Stimulated activated CD4-positive, alpha-beta T cell treated with anti-CD3 and anti-CD28 coated beads, Interleukin-4, amount 100 ng/mL, for 24 hours (primary cell): Measurements from ENCODE around the gene CCR2.

Experiments
- DNase-seq: peaks from one replicate; pipeline ENCODE4 v3.0.0-alpha.2; 2020

The CCR2 gene

DNA sequence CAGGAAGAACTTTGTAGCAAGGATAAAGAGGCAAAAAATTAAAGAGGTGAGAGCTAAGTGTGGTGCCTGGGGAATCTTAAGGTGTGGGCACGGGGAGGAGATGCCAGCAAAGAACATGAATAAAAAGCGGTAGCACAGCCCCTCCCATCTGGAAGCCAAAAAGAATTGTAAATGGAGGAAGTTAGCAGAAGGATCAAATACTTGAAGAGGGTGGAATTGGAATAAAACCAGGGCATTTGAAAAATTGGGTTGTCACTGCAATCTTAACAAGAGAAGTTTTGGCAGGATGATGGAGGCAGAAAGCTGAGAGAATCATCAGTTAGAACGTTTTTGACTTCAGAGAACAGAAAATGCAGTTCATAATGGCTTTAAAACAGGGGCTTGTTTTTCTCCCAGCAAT lies 2.4 kb downstream of the CCR2 start:
- no peak for DNase-seq

DNA sequence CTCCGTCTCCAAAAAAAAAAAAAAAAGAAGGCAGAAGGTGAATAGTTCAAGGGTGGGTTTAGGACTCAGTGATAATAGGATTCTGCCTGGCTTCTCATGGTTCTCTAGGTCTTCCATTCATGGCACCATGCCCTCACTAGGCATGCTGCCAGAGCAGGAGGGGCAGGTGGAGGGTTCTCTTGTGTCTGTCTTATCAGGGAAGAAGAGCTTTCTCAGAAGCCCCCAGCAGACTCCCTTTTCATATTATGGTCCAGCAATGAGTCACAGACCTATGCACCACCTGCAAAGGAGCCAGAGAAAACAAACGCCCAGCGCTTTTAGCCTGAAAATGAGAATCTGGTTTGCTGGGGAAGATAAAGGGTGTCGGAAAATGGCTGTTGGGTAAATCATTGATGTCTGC lies 3.0 kb downstream of the CCR2 start:
- no peak for DNase-seq

DNA sequence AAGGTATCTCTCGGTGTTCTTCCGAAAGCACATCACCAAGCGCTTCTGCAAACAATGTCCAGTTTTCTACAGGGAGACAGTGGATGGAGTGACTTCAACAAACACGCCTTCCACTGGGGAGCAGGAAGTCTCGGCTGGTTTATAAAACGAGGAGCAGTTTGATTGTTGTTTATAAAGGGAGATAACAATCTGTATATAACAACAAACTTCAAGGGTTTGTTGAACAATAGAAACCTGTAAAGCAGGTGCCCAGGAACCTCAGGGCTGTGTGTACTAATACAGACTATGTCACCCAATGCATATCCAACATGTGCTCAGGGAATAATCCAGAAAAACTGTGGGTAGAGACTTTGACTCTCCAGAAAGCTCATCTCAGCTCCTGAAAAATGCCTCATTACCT lies 4.6 kb downstream of the CCR2 start:
- DNase-seq, result no peak

DNA sequence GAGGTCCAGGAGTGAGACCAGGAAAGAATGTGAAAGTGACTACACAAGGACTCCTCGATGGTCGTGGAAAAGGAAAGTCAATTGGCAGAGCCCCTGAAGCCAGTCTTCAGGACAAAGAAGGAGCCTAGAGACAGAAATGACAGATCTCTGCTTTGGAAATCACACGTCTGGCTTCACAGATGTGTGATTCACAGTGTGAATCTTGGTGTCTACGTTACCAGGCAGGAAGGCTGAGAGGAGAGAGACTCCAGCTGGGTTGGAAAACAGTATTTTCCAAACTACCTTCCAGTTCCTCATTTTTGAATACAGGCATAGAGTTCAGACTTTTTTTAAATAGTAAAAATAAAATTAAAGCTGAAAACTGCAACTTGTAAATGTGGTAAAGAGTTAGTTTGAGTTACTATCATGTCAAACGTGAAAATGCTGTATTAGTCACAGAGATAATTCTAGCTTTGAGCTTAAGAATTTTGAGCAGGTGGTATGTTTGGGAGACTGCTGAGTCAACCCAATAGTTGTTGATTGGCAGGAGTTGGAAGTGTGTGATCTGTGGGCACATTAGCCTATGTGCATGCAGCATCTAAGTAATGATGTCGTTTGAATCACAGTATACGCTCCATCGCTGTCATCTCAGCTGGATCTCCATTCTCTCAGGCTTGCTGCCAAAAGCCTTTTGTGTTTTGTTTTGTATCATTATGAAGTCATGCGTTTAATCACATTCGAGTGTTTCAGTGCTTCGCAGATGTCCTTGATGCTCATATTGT lies 6.0 kb downstream of the CCR2 start:
- DNase-seq, result peak; percentile 33

DNA sequence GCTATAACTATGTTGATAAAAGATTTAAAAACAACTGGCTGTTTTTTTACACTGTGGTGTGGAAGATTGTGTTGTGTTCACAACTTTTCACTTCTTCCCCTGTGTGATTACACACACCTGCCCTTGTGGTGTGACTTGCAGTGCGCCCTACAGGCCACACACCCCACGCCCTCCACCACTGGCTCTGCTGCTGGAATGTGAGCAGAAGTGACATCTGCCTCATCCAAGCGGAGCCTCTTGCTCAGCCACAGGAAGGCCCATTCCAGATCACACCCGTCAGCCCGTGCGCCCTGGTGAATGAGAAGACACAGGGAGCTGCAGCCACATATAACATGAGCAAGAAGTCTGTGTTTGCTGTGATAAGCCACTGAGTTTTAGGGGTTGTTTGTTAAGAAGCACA lies 7.0 kb downstream of the CCR2 start:
- DNase-seq, result no peak

DNA sequence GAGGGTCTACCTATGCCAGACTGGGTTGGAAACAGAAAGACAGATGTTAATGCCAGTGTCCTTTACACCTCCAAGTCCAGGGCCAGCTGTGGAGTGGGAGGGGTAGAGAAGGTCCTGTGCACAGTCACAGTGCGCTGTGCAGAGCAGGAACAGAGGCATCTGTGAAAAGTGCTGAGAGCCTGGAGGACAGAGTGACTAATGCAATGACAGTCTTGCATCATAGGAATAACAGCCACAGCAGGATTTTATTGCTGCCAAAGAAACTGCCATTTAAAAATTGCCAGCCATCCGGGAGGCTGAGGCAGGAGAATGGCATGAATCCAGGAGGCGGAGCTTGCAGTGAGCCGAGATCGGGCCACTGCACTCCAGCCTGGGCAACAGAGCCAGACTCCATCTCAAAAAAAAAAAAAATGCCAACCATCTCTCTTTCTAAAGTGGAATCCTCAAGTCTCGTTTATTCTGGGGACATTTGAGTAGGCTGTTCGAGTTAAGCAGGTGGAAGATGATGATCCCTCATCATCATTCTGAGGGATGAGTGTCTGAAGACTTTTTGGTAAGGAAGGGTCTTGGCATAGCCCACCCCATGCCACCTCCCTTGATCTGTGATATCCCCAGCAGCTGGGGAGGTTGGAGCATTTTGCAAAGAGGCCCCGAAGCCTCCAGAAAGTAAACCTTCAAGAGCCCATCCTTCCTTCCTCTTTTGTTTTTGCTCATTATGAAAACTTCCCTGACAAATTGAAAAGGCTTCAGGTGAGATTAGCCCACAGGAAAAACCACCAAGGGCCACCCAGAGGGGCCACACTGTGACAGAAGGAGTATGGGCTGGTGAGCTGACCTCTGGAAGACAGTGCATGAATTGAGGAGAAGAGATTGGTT lies 7.7 kb downstream of the CCR2 start:
- no peak for DNase-seq

DNA sequence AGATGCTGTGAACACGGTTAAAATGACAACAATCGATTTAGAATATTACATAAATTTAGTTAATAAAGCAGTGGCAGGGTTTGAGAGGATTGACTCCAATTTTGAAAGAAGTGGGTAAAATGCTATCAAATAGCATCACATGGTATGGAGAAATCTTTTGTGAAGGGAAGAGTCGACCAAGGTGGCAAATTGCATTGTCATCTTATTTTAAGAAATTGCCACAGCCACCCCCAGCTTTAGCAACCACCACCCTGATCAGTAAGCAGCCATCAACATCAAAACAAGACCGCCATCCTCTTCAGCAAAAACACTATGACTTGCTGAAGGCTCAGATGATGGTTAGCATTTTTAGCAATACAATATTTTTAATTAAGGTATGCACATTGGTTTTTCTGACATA lies 11.1 kb downstream of the CCR2 start:
- DNase-seq, result no peak

DNA sequence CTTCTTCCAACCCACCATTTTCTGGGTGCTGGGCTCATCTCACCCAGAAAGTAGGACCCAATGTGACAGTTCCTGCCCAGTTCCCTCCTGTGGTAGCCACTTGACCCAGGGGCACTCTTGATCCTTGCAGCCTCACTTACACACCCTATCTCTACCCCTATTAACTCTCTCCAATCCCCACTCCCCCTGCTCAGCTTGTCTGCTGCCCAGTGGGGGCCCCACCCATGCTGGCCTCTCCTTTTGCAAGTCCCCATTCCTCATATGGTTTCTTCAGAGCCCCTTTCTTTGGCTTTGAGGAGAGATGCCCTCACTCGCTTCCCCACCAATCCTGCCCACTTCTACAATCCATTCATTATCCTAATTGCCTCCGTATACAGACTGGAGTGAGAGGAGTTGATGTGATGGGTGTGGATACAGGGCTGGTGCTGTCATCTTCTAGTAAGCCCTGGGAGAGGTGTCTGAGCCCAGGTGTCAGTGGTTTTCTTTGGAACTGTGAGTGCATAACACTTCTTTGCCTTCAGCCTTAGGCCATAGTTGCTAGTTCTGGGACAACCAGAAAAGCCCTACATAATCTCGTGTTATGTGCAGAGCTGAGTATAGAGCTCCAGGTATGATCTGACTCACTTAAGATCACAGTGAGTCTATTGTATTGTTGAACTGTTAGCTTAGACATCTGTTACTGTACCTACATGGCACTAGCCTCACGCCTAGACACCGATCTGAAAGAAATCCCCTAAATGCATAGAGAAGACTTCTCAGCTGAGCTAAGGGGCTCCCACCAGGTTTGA lies 12.0 kb downstream of the CCR2 start:
- no peak for DNase-seq

DNA sequence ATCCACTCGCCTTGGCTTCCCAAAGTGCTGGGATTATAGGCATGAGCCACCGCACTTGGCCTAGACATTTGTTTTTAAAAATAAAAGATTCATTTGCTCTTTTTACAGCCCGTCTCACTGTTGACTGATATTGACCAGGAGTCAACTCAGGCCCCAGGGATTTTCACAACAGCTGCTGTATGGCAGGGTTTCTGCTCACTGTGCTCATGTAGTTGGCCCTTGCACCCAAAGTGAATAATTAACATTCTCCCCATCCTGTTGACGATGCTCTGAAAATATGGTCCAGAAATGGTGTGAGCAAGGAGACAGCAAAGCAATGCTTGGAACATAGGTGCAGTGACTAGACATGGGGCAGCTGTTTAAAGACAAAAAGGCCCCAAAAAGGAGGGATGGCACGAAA lies 13.9 kb downstream of the CCR2 start:
- no peak for DNase-seq

DNA sequence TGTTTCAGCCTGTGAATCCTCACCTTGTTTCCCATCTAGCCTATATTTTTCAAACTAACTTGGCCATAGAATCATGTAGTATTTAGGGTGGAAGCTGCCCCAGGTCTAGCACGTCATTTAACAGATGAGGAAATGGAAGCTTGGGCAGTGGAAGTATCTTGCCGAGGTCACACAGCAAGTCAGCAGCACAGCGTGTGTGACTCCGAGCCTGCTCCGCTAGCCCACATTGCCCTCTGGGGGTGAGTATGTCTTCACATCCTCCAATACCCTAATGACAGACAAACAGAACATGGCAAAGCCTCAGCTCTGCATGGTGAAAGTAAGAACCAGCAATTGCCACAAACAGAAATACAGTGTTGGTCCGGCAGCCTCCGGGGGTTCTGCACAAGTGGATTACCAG lies 14.7 kb downstream of the CCR2 start:
- DNase-seq, result peak; percentile 58

DNA sequence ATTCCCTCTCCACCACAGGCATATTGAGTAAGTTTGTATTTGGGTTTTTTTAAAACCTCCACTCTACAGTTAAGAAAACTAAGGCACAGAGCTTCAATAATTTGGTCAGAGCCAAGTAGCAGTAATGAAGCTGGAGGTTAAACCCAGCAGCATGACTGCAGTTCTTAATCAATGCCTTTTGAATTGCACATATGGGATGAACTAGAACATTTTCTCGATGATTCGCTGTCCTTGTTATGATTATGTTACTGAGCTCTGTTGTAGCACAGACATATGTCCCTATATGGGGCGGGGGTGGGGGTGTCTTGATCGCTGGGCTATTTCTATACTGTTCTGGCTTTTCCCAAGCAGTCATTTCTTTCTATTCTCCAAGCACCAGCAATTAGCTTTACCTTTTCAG lies 15.2 kb downstream of the CCR2 start:
- DNase-seq, result no peak

DNA sequence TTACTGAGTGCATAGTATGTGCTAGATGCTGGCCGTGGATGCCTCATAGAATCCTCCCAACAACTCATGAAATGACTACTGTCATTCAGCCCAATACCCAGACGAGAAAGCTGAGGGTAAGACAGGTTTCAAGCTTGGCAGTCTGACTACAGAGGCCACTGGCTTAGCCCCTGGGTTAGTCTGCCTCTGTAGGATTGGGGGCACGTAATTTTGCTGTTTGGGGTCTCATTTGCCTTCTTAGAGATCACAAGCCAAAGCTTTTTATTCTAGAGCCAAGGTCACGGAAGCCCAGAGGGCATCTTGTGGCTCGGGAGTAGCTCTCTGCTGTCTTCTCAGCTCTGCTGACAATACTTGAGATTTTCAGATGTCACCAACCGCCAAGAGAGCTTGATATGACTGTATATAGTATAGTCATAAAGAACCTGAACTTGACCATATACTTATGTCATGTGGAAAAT lies 15.8 kb downstream of the CCR2 start:
- peak; percentile 47 for DNase-seq

DNA sequence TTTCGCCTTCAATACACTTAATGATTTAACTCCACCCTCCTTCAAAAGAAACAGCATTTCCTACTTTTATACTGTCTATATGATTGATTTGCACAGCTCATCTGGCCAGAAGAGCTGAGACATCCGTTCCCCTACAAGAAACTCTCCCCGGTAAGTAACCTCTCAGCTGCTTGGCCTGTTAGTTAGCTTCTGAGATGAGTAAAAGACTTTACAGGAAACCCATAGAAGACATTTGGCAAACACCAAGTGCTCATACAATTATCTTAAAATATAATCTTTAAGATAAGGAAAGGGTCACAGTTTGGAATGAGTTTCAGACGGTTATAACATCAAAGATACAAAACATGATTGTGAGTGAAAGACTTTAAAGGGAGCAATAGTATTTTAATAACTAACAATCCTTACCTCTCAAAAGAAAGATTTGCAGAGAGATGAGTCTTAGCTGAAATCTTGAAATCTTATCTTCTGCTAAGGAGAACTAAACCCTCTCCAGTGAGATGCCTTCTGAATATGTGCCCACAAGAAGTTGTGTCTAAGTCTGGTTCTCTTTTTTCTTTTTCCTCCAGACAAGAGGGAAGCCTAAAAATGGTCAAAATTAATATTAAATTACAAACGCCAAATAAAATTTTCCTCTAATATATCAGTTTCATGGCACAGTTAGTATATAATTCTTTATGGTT lies 17.1 kb downstream of the CCR2 start, which contains the start of gene CCR5:
CCR5 (plus strand) TSS at position 108 of the 680 bp plus-strand sequence. CDS start 1,957 bp downstream, outside the sequence.
- peak; percentile 22 for DNase-seq

DNA sequence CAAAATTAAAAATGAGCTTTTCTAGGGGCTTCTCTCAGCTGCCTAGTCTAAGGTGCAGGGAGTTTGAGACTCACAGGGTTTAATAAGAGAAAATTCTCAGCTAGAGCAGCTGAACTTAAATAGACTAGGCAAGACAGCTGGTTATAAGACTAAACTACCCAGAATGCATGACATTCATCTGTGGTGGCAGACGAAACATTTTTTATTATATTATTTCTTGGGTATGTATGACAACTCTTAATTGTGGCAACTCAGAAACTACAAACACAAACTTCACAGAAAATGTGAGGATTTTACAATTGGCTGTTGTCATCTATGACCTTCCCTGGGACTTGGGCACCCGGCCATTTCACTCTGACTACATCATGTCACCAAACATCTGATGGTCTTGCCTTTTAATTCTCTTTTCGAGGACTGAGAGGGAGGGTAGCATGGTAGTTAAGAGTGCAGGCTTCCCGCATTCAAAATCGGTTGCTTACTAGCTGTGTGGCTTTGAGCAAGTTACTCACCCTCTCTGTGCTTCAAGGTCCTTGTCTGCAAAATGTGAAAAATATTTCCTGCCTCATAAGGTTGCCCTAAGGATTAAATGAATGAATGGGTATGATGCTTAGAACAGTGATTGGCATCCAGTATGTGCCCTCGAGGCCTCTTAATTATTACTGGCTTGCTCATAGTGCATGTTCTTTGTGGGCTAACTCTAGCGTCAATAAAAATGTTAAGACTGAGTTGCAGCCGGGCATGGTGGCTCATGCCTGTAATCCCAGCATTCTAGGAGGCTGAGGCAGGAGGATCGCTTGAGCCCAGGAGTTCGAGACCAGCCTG lies 17.8 kb downstream of the CCR2 start:
- no peak for DNase-seq

DNA sequence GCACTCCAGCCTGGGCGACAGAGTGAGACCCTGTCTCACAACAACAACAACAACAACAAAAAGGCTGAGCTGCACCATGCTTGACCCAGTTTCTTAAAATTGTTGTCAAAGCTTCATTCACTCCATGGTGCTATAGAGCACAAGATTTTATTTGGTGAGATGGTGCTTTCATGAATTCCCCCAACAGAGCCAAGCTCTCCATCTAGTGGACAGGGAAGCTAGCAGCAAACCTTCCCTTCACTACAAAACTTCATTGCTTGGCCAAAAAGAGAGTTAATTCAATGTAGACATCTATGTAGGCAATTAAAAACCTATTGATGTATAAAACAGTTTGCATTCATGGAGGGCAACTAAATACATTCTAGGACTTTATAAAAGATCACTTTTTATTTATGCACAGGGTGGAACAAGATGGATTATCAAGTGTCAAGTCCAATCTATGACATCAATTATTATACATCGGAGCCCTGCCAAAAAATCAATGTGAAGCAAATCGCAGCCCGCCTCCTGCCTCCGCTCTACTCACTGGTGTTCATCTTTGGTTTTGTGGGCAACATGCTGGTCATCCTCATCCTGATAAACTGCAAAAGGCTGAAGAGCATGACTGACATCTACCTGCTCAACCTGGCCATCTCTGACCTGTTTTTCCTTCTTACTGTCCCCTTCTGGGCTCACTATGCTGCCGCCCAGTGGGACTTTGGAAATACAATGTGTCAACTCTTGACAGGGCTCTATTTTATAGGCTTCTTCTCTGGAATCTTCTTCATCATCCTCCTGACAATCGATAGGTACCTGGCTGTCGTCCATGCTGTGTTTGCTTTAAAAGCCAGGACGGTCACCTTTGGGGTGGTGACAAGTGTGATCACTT lies 18.8 kb downstream of the CCR2 start:
- no peak for DNase-seq

DNA sequence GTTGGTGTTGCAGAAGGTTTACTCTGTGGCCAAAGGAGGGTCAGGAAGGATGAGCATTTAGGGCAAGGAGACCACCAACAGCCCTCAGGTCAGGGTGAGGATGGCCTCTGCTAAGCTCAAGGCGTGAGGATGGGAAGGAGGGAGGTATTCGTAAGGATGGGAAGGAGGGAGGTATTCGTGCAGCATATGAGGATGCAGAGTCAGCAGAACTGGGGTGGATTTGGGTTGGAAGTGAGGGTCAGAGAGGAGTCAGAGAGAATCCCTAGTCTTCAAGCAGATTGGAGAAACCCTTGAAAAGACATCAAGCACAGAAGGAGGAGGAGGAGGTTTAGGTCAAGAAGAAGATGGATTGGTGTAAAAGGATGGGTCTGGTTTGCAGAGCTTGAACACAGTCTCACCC lies 20.8 kb downstream of the CCR2 start:
- DNase-seq, result no peak

DNA sequence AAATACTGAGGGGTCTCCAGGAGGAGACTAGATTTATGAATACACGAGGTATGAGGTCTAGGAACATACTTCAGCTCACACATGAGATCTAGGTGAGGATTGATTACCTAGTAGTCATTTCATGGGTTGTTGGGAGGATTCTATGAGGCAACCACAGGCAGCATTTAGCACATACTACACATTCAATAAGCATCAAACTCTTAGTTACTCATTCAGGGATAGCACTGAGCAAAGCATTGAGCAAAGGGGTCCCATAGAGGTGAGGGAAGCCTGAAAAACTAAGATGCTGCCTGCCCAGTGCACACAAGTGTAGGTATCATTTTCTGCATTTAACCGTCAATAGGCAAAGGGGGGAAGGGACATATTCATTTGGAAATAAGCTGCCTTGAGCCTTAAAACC lies 21.3 kb downstream of the CCR2 start:
- DNase-seq, result no peak

DNA sequence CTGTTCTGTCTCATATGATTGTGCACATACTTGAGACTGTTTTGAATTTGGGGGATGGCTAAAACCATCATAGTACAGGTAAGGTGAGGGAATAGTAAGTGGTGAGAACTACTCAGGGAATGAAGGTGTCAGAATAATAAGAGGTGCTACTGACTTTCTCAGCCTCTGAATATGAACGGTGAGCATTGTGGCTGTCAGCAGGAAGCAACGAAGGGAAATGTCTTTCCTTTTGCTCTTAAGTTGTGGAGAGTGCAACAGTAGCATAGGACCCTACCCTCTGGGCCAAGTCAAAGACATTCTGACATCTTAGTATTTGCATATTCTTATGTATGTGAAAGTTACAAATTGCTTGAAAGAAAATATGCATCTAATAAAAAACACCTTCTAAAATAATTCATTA lies 21.9 kb downstream of the CCR2 start:
- no peak for DNase-seq

DNA sequence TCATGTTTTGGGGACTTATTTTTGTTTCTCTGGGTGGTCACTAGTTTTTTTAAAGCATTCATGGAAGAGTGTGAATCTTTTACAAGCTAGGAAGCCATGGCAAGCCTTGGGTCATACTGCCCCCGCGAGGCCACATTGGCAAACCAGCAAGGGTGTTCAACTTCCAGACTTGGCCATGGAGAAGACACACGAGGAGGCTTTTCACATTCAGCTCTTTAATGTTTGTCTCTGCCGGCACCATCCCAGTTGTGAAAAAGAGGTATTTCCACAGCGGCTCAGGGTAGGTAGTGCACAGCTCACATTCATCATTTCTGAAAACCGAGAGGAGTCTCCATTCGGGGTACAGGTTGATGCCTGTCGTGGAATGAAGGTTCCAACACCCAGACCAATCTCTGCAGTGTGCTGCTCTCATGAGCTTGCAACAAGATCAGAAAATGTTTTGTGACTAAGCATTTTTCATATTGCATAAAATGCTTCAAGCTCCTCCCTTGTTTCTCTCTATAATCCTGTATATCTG lies 24.6 kb downstream of the CCR2 start:
- DNase-seq, result peak; percentile 74

DNA sequence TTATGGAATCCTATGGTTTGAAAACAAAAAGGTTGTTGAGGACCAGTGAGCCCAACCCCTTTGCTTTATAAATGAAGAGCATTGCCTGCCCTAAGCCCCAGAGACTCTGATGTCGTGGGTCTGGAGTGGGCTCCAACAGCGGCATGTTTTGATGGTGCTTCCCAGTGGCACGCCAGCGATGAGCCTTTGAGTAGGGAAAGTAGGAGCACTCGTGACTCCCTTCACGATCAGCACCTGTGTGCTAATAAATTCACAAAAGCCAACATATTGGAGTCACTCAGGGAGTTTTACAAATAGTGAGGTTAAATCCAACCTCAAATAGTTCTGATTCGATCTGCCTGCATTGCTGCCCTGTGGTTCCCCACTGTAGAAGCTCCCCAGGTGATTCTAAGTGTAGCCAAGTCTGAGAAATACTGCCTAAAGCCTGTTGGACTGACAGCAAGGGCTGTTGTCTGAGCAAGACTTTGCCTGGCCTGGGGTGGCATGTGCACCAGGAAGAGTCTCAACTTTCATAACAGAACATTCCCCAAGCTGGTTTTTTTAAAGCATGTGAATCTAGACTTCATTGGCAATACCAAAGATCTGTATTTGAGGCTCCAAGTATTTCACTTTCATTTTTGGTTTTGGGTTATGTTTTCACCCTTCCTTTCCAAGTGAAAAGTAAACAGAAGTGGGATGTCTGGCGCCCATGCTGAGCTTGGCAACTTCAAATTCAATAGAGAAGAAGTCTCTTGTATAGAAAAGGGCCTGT lies 26.7 kb downstream of the CCR2 start:
- DNase-seq, result no peak
